HL-60/S4 (cell line): ENCODE data around the gene OOSP1.
"Not testable (repeated sequence)": the region's sequence is repeated elsewhere in the genome, so short reads cannot be mapped to it uniquely, and the experiment has no call there.

ENCODE experiments used
- in situ Hi-C: fragments of 300-500 bp; cut with MboI; formaldehyde crosslinking; loops from 2 replicates; pipeline ENCODE4 v1.14.3; 2022; ENCODE audit warnings: low sequenced_read_pairs

Gene OOSP1, protein sequence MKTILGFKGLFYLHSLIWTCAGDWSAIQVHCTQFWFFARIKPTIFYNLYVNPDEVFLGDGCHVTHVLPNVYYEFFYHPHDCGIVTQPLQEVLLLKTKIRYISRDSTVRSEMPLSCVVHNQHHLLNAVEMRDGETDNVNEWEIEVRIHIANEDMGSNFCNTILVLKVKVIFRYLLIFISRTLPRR

DNA sequence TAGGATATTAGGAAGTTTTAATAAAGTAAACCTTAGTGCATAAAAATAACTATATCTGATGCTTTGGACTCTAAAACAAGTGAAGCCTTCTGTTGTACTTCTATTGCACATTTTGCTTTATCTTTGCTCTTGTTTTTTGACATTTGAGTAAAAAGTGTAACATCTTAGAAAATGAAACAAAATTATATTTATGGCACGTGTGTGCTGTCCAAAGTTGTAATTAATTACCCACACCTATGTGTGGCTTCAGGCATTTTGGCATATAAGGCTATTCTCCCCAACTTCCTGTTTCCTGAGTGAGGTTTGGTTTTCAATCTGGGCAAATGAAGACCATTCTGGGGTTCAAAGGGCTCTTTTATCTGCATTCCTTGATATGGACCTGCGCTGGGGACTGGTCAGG, at the start of gene OOSP1:
TSS of gene OOSP1 (plus strand) at position 301 of the 400 bp plus-strand sequence. CDS start at position 324, 23 bp downstream.
- in situ Hi-C loops, result no loop called here

DNA sequence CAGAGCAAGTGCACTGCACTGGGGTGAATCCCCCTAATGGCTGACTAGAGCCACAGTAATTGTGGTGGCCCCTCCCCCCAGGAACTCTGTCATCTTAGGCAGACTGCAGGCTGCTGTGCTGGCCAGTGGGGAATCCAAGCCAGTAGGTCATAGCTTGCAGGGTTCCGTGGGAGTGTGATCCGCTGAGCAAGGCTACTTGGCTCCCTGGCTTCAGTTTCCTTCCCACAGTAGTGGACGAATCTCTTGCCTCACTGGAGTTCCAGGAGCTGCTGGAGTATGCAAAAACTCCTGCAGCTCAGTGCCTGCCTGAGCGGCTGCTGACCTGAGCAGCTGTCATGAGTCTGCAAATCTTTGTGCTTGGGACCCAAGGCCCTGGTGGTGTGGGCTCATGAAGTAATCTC, 46.5 kb upstream of the OOSP1 start:
- in situ Hi-C loops, result no loop called here

DNA sequence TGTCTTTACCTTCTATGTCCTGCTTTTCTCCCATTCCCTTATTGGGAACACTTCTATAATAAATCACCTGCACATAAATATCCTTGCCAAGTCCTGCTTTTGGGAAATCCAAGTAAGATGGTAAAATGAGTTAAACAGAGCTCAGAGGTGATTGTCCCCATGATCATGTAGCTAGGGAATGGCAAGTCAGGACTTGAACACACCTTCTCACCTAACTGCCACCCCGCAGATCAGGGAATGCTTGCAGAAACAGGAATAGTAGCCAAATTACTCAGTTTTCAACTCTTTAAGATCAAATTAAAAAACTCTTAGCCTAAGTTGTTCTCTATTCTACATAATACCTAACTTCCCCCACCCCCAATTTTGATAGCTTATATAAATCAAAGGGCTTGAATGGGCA, 43.6 kb upstream of the OOSP1 start:
- in situ Hi-C loops, result no loop called here

DNA sequence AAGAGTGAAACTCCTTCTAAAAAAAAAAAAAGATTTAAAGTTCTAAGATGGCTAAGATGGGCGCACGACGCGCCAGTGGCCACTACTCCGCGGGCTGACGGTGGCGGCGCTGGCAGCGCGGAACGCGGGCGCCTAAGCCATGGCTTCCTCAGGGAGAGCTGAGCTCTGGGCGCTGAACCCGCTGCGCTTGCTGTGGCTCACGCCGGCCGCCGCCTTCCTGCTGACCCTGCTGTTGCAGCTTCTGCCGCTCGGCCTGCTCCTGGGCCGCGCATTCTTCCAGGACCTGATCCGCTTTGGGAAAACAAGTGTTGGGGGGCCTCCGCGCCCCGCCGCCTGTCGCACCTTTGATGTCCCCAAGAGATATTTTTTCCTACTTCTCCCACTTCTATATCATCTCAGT, 40.2 kb upstream of the OOSP1 start:
- in situ Hi-C loops, result no loop called here

DNA sequence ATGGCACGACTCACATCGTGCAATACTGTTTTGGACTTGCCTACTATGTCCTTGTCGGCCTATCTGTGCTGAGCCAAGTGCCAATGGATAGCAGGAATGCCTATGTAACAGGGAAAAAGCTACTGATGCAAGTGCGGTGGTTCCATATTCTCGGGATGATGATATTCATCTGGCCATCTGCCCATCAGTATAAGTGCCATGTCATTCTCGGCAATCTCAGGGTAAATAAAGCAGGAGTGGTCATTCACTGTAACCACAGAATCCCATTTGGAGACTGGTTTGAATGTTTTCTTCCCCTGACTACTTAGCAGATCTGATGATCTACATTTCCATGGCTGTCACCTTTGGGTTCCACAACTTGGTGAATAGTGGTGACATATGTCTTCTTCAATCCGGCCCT, 39.6 kb upstream of the OOSP1 start:
- in situ Hi-C loops, result no loop called here

DNA sequence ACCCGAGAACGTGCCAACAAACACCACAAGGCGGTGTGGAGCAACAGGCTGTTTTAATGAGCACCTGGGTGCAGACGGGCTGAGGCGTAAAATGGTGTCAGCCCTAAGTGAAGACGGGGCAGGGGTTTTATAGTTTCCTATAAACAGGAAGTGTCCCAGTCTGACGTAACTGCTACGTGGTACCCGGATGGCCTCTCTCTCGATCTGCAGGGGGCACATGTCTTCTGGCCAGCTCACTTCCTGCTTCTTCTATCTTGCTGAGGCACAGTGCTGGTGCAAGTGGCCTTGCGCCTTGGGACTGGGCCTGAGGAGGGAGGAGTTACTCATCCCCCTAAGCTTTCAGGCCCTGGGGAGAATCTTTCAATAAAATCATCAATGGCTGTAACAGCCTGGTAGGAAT, 38.7 kb upstream of the OOSP1 start:
- in situ Hi-C loops, result no loop called here

DNA sequence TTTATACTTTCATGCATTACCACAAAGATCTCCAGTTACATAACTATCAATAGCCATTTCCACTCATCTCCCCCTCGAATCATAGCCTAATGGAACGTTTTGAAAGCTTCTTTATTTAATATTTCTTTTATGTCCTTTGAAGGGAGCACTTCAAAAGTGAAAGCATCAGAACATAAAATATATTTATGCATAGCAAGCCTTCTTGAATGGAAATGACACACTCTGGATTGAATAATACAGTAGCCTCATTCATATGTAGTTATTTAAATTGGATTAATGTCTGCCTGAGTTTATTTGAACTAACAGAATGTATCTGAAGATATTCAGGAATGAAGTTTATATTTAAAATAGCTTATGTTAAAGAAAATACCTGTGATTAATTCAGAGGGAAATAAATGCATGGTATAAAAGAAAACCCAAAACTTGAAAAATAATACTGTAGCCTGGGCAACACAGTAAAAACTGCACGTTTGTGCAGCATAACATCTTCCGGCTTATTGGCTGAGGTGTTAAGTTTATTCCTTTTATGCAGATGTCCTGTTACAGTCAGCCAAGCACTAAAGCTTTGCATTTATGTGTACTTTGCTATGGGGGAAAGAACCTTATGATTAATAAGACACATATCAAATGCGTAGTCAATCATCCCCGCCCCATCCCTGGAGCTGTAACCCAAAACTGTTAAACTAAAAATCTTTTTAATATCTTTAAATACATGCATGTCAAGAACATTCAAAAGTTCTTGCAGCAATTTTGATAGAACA, 37.7 kb upstream of the OOSP1 start:
- in situ Hi-C loops, result no loop called here

DNA sequence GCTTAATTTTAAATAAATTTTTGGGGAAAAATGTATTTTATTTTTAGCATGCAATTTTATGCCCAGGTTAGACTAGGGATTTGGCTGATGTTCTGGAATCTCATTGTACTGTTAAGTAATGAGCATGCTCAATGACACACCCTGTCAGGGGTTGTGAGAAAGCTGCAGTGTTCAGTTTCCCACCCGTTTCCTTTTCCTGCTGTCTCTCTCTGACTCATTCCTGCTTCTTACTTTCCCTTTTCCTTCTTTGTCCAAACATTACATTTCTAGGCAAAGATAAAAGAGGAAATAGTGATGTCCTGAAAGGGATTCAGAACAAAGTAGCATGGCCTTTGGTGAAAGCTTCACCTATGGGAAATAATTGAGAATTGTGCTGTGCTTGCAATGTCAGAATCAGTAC, 36.9 kb upstream of the OOSP1 start:
- in situ Hi-C loops, result no loop called here

DNA sequence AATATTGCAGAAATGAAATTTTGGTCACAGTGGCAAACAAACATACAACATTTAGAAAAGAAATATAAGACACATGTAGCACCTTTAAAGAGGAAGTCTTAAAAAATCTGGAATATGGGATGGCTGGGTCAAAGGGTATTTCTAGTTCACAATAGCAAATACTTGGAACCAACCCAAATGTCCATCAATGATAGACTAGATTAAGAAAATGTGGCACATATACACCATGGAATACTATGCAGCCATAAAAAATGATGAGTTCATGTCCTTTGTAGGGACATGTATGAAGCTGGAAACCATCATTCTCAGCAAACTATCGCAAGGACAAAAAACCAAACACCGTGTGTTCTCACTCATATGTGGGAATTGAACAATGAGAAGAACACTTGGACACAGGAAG, 34.7 kb upstream of the OOSP1 start:
- in situ Hi-C loops, result not testable (repeated sequence)

DNA sequence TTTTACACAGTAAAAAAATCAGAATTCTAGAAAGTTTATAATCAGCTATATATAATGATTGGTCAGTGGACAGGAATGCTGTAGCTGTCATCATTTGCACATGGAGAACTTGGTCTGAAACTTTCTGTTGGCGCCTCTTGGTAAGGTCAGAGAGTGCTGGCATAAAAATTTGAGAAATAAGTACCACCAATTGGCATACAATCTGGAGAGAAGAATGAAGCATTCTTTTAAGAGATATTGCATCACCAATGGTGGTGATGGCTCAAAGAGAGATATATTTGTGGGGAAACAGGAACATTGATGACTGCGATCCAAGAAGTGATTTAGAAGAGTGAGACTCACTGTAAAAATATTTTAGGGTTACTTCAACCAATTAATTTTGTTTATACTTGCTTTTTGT, 19.8 kb upstream of the OOSP1 start:
- in situ Hi-C loops, result loop anchor here (10.0 kb wide), 1 partner anchor 84 kb away; no protein-coding TSS in a partner anchor

DNA sequence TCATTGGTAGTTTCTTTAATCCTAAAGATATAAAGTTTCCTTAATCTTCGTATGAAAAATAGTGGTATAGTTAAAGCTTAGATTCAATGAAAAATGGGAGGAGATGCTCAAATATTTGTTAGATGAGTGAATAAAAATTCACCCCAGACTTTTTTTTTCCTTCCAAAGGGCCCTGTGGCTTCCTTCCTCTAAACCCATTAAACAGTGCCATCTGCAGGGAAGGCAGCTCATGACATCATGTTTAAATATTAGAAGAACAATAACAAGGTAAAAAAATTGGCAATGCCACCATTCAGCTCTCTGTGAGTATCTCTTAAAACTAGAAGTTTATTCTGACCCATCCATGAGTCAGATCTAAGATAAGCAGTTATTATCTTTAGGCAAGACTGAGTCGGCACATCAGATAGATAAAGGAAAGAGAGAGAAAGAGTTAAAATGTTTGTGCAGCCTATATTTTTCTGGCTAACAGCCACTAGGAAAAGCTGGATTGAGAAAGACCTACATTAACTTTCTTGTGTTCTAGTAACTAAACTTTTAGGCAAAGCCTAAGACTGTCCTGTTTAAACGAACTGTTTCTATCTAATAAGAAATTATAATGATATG, 19.1 kb upstream of the OOSP1 start:
- in situ Hi-C loops, result loop anchor here (10.0 kb wide), 1 partner anchor 84 kb away; no protein-coding TSS in a partner anchor

DNA sequence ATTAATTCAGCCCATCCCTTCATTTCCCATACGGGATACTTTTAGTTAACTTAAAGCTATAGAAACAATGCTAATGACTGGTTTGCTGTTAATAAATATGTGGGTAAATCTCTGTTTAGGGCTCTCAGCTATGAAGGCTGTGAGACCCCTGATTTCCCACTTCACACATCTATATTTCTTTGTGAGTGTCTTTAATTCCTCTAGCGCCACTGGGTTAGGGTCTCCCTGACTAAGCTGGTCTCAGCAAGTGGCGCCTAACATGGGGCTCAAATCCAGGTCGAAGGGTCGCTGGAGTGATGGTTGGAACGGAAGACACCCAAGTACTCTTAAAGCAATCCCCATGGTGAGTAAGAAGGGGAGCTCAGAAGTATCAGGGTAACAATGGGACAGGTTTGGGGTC, 14.4 kb upstream of the OOSP1 start:
- in situ Hi-C loops, result no loop called here

DNA sequence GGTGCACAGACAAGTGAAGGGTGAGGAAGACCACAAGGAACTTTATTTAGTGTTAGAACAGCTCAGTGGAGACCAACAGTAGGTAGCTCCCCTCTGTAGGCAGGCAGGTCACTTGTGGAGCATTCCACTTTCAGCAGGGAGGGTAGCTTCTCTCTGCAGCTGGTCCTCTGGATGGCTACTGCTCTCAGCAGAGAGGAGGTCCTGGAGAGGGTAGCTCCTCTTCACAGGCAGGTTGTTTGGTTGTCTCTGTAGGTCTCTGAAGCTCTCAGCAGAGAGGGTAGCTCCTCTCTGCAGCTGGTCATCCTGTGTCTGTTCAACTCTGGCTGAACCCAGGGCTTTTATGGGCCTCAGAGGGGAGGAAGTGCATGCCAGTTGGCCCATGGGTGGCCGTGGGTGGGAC, 6.5 kb upstream of the OOSP1 start:
- in situ Hi-C loops, result no loop called here

DNA sequence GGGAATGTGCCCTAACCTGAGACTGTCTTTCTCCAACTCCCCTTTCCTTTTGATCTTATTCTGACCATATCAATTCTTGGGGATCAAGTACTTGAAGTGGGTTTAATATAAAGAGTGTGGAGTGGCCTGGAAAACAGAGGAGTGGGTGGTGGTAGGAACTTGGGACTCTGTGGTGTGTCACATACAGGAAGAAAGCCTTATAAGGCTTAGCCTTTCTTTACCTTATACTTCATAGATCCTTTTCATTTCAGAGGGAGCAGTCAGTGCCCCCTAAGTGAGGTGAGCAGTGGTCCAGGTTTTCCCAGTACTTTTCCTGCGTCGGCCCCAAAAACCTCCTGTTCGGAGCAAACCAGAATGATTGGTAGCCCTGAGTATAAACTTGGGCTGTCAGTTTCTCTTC, 486 bp downstream of the OOSP1 start:
- in situ Hi-C loops, result no loop called here

DNA sequence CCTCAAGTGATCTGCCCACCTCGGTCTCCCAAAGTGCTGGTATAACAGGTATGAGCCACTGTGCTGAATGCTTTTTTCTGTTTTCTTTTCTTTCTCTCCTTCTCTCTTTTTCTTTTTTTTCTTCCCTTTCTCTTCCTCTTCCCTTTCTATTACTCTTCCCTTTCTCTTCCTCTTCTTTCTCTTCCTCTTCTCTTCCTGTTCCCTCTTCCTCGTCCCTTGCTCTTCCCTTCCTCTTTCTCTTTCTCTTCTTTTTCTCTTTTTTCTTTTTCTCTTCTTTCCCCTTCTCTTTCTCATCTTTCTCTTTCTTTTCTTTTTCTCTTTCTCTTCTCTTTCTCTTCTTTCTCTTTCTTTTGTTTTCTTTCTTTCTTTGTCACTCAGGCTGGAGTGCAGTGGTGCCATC, 1.2 kb downstream of the OOSP1 start:
- in situ Hi-C loops, result no loop called here

DNA sequence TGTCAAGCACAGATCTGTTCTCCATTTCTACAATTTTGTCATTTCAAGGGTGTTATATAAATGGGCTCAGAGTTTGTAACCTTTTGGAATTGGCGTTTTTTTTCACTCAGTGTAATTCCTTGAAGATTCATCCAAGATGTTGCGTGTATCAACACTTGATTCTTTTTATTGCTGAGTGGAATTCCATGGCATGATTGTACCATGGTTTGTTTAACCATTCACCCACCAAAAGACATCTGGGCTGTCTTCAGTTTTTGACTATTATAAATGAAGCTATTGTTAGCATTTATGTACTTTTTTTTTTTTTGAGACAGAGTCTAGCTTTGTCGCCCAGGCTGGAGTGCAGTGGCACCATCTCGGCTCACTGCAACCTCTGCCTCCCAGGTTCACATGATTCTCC, 2.9 kb downstream of the OOSP1 start:
- in situ Hi-C loops, result no loop called here

DNA sequence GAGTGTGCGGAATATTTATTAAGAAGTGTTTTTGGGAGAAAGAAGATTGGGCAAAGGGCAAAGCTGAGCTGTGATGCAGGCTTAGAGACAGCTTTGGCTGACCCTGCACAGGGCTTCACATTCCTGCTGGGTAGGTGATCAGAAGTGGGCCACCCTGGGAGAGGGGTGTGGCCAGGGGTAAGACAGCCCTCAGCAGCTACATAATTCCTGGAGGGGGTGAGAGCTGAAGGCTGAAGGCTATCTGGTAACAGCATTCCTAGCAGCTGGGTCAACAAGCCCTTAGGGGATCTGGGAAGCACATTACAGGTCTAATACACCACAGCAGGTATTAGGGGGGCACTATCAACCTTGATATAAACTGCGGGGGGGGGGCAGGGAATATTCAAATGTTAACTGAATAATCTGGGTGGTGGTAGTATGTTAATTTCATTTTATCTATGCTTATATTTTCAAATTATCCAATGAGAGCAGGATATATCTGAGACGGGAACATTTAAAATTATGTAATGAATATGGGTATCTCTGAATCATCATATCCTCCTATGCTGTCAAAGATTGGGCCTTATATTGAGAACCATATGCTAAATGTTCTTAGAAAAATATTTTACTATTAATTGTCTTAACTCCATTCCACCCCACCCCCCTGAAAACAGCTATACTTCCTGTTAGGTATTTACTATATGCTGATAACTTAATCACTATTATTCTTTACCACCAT, 5.9 kb downstream of the OOSP1 start:
- in situ Hi-C loops, result no loop called here

DNA sequence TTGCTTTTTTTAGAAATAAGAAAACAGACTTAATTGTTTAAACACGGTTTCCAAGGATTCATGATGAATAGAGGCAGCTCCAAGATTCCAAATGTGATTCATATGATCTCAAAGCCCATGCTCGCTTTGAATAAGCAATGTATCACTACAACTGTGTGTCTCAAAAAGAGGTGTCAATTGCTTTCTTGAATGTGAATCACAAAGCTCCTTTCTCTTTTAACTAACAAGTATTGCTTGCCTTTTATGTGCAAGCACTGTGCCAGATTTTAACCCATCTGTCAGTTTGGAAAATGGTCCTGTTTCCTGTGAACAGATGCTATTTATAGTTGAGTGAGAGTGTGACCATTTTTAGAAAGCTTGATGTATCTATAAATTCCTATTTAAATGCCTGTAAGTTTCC, 6.5 kb downstream of the OOSP1 start:
- in situ Hi-C loops, result no loop called here

DNA sequence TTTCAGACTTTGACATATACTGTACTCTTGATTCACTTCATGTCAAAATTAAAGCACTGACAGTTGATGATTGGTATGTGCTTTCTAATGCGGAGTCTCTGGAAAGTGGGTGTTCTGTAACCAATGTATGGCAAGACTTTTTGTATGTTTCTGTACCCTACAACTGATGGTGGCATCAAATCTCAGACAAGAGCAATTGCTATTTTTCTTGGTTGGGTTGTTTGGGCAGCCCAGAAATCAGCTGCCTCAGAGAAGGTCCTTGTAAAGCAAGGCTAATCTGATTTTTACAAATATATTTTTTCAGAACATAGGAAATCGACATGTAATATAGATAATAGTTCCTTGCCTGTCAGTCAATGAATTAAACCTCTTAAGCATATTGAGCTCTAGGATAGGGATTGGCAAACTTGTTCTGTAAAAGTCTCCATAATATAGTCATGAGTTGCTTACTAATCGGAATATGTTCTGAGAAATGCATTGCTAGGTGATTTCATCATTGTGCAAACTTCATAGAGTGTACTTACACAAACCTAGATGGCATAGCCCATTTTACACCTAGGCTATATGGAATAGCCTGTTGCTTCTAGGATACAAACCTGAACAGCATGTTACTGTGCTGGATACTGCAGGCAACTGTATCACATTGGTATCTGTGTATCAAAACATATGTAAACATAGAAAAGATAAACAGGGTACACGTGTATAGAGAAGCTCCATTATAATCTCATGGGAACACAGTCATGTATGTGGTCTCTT, 15.4 kb downstream of the OOSP1 start:
- in situ Hi-C loops, result no loop called here

DNA sequence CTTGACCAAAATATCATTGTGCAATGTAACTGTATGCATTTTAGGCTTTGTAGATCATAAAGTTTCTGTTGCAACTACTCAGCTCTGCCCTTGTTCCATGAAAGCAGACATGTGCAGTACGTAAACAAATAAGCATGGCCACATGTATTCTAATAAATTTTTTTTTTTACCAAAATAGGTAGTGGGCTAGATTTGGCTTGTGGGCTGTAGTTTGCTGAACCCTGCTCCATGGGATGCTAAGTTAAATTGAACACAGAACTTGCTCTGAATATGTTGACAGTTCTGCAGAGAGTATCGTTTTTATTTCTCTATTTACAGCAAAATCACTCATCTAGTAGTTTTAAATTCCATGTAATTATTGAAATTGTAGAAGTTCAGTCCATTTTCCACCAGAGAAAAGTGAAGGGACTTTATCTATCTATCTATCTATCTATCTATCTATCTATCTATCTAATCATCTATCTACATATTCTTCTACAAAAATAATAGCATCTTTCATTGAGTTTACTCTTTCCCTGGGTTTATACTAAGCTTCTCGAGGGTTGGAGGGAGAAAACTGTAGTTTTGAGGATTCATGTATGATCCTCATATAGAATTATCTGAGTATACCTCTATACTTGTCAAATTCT, 16.1 kb downstream of the OOSP1 start:
- in situ Hi-C loops, result no loop called here
